HG03571 (cell line): ENCODE data around the gene SLC22A12.

Experiments used
- ATAC-seq: cut with Tn5 transposase; IDR thresholded peaks from one replicate; pipeline ENCODE4 v1.9.1; 2021; ENCODE audit not compliant: unreplicated experiment

The SLC22A12 gene

DNA sequence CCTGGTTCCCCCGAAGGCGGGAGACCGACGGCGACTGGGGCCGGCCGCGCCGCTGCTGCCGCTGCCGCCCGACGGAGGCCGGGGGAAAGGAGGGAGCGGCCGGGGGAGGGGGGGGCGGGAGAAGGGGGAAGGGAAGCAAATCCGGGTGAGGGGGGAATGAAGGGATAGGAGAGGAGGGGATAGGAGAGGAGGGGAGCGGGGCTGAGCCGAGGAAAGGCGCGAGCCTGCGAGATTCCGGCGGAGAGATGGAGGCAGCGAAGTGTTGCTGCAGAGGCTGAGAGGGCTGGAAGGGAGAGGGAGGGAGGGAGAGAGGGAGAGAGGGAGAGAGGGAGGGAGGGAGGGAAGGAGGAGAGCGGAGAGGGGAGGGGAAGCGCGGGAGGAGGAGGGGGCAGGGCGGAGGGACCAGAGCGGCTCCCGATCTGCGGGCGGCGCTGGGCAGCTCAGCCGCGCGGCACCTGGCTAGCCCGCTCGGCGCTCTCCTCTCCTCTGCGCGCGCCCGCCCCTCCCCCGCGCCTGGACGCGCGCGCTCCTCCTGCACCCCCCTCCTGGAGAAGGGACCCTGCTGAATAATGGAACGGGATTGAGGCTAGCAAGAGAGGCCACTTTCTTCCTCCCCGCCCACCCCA, 52.3 kb downstream of the SLC22A12 start:
- no peak for ATAC-seq

GRCh38 chr11:64643920-64644646, 53.1 kb downstream of the SLC22A12 start:
- no peak for ATAC-seq

DNA sequence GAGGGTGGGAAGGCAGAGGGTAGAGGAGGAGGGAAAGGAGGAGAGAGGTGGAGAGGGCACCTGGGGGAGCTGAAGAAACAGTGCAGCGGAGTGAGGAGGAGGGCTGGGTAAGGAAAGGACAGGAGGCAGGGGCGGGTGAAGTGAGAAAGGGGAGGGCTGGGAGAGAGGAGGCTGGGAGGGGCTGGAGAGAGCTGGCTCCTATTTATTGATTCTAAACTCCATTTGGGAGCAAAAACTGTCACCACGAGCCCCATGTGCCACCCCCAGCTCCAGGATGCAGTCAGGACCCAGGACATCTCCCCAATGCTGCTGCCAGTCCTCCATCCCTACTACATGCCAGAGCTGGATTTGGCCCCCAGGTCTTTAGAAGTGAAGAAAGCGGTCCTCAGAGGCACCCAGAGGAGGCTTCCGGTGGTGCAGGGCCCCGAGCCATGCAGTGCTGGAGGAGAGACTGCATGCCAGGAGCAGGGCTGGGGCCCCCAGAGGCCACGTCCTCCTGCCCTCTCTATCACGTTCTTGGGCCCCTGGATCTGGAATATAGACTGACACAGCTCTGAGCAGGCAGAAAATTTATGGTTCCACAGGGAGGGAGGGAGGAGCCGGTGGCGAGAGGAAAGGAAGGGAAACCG, 53.7 kb downstream of the SLC22A12 start:
- no peak for ATAC-seq

GRCh38 chr11:64647019-64647779, 56.2 kb downstream of the SLC22A12 start:
- ATAC-seq = no peak

DNA sequence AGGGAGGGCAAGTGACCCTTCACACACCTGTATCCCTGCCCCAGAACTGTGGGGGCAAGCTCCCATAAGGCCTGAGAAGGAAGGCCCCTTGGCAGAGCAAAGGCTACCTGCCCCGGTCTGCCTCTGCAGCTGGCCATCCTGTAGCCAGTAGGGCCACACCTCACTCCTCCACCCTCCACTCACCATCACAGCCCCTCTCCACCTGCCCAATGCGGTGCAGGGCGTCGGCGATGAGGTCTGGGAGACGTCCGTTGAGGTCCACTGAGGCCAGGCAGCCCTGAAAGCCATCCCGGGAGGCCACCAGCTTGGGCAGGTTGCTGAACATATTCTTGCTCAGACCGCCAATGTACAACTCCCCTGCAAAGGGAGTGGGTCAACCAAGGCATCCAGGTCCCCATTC, 57.5 kb downstream of the SLC22A12 start:
- ATAC-seq = no peak

DNA sequence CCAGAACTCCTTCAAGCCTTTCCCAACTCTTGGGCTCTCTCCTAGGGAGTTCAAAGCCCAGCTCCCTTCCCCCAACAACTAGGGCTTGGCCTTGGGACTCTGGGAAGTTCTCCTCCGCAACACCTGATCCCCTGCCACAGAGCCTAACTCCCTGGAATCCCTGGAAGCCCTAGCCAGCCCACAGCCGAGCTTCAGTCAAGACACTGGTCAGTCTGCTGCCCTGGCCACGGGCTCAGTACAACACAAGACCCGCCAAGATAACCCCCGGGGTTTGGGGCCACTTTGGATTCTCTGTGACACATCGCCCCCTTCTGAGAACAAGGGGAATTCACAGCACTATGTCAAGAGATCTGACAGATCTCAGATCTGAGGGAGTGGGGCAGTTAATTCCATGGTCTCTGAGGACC, 58.3 kb downstream of the SLC22A12 start:
- no peak for ATAC-seq

DNA sequence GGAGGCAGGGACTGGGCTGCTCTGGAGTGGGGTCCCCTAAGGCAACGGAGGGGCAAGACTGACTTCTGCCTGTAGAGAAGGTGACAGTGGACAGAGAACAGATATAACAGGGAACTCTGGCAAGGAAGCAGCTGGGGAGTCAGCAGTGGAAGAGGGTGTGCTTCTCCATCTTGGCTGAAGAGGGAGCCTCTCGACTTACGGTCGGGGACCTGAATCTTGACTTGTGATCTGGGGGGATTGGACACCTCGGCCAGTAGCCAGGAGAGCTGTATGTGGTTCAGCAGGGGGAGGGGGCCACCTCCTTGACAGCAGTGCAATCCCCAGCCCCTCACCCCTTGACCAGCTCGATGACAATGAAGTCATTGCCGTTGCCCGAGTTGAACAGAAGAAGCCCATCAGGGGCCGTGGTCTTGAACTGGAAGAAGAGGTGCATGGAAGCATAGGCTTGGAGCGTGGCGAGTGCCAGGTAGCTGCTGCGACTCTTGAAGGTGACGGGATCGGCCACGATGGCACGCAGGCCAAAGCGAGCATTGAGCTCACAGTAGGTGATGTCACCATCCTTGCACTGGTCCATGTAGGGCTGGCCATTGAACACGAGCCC, 60.0 kb downstream of the SLC22A12 start:
- ATAC-seq = no peak
